Forelimb muscle (tissue), 1 donor: Measurements from ENCODE around the gene B3GALT6. TPM values are rescaled to one million over a fixed set of nuclear protein-coding genes. Genes with fewer than 3 reads are reported as not detected.

ENCODE experiments used
- DNase-seq: peaks from one replicate; pipeline ENCODE4 v3.0.0-alpha.2; 2013; ENCODE audit warnings: low read depth
- polyA plus RNA-seq: library from polyadenylated mRNA; unstranded; fragments of 120-200 nt; gene quantifications from one replicate; pipeline ENCODE4 v1.2.1, GENCODE V29; 2013; ENCODE audit not compliant: insufficient read length

B3GALT6 gene
- polyA plus RNA-seq, 1 donor = 16.3 TPM

DNA sequence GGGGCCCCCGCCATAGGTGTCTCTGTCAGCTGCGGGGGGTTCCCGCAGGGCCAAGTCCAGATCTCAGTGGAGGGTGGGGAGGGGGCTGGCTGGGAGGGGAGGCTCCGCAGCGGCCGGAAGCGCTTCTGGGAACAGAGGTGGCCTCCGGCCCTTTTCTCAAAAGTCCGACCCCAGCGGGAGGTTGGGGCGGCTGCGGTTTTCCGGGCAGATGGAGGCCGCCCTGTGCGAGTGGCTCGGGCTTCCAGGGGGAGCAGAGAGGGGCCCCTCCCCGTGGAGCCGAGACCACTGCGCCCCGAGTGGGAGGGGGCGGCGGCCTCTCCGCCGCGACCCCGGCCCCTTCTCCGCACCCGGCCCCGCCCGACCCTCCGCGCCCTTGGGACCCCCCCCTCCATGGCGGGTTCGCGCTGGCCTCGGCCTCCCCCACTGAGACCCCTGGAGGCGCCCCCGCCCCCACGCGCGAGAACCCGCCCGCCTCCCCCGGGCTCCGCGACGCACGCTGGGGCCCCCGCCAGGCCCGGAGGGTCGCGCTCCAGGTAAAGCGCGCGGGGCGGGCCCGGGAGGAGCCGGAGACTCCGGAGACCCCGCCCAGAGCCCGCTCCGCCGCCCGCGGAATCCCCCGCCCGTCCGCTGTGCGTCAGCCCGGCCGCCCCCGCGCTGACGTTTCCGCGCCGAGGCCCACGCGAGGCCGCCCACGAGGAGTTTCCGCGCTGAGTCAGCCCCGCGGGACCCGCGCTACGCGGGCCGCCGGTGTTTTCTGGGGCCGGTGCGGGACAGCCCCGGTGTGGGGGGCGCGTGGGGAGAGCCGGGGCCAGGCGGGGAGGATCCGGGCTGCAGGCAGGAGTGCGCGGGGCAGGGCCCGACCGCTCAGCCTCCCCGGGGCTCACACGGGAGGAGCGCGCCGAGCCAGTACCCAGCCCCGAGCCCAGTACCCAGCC, 30.9 kb upstream of the B3GALT6 start:
- DNase-seq = no peak

DNA sequence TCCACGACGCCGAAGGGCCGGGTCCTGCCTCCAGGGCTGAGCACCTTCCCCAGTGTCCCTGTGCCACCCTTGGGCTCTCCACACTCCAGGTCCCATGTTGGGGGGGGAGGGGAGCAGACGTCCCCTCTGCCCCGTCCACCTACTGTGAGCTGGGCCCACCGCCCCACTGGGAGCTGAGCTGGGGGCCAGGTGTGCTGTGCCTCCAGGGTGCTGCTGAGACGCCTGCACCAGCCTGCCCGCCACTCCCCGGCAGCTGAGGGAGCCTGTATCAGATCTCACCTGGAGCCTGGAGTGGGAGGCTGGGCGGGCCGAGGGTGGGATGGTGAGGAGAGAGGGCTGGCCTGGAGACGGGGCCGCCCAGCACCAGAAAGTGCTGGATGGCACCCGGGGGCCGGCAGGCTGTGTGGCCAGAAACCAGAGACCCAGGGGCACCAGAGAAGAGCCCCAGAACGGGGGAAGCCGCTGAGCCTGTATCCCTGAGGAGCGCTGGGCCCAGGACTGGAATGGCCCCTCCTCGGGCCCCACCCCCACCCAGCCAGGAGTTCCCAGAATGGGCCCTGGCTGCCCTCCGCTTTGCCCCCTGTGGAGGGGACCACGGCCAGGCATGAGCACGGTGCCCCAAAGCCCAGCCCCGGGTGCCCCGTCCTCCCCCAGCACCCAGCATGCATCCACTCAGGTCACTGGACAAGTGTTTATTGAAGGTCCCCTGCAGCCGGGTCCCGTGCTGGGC, 29.0 kb upstream of the B3GALT6 start:
- no peak for DNase-seq

DNA sequence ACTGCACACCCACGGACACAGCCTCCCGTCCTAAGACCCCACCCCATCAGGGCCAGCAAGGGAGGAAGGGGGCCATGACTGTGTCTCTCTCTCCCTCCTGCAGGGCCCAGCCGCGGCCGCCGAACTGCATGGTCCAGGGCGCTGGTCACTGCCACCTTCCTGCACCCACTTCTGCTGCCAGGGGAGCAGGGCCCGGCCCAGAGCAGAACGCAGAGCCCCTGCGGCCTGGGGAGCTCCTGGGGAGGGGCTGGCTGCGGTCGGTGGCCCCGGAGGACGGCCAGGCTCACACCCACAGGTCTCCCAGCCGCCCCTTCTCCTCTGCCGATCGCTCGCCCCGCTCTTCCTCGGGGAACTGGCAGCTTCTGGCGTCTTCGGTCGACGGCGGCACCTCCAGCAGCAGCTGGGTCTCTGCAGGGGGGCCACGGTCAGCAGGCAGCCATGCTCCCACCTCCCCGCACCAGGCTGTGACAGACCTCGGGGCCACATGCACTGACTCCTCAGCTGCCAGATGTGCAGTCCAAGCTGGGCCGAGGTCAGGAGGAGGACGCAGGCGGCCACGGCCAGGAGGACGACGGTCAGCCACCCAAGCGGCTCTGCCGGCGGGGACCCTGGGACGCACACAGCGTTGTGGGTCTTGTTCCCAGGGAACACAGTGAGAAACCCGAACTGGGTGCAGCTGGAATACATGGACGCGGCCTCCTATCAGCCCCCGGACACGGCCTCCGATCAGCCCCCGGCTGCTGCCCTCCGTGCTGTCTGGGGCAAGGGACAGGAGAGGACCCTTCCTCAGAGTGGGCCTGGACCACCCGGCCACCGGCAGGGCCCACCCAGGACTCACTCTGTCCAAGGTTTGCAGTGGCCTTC, 28.2 kb upstream of the B3GALT6 start:
- DNase-seq = no peak

DNA sequence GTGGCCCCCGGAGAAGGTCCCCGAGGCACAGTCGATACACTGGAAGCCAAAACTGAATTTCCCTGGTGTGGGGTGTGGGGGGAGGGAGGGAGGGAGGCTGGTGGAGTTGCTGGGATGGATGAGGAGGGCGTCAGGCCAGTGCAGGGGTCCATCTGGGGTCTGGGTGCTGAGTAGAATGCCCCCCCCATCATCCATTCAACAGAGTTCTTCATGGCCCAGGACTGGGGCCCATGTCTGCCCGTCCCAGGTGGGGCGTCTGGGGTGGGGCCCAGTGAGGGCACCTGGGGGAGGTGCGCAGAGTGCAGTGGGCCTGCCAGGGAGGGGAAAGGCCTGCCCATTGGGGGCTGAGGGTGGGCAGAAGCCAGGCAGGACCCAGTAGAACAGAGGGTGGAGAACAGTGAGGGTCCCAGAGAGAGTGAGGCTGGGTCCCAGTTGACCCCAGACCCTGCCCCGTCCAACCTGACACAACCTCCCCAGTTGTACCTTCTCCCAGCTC, 27.6 kb upstream of the B3GALT6 start:
- no peak for DNase-seq

DNA sequence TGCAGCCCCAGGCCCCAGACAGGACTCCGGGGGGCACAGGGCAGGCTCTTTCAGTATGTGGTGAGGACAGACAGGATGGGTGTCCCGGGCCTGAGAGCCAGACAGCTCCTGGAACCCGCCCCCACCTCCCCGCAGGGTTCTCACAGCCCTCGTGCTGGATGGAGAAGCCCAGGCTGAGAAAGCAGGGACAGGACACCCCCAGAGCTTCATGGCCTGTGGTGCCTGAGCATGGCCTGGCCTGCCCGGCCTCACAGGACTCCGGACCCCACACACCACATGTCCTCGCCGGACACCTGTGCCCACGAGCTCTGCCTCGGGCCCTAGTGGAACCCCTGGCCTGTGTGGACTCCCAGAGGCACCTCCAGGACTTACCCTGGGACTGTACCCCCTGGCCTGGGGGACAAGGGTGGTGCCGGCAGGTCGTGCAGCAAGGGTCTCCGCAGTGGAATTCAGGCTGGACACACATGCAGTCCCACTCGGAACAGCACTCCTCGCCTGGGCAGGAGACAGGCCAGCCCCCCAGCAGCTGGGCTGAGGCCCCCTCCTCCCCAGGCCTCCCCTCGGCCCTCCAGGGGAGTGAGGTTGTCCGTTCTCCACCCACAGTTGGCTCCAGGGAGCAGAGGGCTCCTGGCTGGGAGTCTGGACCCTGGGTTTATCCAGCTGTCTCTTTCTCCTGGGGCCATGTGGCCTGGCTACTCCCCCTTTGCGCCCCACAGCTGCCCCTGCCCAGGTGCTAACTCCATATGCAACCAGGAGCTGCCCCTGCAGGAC, 26.9 kb upstream of the B3GALT6 start:
- no peak for DNase-seq

DNA sequence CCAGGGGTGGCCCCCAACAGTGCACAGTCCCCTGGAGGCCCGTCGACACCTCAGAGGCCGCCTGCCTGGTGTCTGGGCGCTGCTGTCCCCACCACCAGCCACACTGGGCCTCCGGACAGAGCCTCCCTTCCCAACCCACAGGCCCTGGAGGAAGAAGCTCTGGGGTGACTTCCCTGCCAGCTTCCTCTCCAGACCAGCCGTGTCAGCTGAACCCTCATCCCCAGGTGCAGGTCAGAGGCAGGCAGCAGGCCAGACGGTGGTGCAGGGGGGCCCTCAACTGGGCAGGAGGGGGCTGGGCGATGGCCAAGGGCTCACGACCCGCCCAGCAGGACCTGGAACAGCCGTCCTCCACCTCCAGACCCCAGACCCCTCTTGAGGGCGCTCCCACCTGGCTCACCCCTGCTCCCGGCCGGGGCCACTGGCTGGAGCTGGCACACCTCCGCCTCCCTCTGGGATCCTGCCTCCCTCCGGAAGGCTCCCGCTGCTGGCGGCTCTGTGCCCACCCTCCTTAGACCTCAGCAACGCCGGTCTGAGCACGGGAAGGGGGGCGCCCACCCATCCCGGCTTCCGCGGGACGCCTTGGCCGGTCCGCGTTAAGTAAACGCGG, 26.2 kb upstream of the B3GALT6 start:
- no peak for DNase-seq

DNA sequence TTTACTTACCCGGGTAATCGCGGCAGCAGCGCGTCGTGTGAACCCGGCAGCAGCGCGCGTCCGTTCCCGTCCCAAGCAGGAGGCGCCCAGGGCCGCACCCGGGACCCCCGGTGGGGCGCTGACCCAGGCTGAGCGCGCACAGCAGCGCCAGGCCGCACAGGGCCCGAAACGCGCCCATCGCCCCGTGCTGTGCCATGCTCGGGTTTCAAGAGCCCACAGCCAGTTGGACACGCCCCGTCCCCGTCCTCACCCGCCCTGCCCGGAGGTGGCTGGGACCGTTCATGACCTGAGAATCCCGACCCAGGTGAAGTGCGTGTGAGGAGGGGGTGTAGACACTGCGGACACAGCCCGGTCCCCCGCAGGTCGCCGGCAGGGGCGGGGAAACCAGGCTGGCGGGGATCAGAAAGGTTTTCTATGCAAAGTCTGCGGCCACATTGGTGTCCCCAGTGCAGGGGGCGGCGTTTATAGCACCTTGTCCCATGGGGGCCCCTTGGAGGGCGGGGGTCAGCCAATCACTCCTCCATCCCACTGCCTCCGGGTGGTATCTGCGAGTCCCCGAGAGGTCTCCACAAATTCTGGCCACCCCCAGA, 25.6 kb upstream of the B3GALT6 start, which contains the start of gene TNFRSF18:
TSS of gene TNFRSF18 (minus strand) at position 217 of the 590 bp plus-strand sequence. CDS start at position 196, 21 bp downstream.
- no peak for DNase-seq

DNA sequence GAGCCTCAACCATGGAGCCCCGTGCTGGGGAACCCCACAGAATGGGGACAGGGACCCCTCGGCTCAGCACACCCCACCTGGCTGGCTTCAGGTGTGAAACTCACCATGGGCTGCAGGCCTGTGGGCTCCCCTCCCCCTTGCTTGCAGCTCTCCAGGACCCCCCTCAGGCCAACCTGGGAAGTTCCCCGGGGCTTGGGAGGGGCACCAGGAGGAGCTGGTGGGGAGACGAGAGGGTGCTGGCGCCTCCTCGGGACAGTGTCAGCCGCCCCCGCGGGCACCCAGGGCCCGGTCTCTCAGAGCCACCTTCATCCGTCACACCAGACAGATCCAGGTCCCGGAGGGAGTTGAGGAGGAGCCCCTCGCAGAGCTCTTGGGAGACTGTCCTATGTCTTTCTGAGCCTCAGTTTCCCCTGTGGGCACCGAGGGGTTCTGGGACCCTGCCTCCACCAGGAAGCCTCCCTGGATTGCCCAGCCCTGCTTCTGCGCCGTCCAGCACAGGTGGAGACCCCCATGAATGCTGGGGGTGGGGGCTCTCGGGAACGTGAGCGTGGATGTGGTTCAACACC, 25.0 kb upstream of the B3GALT6 start:
- no peak for DNase-seq

DNA sequence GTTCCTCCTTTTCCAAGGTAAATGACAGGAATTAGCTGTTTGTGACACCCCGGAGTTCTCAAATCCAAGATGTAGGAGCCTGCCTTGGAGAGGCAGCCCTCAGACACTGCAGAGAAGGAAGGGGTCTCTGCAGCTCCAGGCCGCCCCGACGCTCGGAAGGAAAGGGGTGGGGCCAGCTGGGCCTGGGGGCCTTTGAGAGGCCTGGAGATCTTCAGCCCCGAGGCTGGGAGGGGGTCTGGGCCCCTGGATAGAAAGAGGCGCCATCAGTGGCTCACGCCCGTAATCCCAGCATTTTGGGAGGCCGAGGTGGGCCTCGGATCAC, 24.5 kb upstream of the B3GALT6 start:
- DNase-seq = no peak

DNA sequence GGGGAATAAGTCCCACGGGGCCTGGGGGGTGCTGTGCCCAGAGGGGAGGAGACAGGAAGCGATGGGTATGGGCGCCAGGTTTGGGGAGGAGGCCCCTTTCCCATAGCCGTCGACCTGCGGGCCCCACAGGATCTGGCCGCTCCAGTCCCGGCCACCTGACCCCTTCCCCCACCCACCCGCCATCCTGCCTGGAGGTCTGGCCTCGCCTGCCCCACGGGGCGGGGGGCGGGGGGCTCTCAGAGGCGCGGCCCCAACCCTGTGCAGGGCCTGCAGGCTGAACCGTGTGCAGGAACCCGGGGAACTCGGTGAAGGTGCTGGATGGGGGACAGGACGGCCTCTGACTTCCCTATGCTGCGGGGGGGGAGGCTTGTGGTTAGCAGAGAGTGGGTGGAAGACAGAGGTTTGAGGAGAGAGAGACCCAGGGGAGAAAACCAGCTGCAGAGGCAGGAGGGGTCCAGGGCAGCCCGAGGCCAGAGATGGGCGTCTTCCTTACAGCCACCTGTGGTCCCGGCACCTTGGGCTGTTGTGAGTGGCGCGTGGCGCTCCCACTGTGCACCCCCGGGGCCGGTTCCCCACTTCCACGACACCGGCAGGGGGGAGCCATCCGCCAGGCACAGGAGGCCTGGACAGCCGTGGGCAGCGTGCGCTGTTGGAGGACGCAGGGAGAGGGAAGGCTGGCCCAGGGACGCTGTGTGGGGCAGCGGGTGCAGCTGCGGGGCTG, 23.2 kb upstream of the B3GALT6 start:
- no peak for DNase-seq

DNA sequence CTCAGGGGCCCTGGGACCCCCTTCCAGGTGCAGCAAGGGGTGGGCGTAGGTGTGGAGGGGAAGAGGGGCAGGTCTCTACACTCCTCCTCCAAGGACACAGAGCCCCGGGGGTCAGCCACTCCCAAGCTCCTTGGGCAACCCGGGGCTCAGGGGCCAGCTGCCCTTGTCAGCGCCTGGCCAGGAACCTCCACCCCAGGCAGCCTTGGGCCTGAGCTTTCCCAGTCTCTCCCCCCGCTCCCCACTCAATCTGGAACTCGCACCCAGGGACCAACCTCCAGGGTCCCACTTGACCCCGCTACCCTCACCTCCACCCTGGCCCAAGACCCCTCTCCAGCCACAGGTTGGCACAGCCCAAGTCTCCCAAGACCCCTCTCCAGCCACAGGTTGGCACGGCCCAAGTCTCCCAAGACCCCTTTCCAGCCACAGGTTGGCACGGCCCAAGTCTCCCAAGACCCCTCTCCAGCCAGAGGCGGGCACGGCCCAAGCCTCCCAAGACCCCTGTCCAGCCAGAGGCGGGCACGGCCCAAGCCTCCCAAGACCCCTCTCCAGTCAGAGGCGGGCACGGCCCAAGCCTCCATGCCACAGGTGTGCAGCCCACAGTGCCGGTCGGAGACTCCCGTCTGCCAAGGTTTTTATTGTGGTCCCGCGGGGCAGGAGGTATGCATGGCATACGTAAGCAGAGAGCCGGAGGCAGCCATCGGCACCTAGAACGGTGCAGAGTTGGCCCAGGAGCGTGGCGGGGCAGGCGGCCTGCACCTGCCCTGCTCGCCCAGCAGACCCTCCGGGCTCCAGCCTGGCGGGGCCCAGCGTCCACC, 21.1 kb upstream of the B3GALT6 start:
- DNase-seq = no peak

DNA sequence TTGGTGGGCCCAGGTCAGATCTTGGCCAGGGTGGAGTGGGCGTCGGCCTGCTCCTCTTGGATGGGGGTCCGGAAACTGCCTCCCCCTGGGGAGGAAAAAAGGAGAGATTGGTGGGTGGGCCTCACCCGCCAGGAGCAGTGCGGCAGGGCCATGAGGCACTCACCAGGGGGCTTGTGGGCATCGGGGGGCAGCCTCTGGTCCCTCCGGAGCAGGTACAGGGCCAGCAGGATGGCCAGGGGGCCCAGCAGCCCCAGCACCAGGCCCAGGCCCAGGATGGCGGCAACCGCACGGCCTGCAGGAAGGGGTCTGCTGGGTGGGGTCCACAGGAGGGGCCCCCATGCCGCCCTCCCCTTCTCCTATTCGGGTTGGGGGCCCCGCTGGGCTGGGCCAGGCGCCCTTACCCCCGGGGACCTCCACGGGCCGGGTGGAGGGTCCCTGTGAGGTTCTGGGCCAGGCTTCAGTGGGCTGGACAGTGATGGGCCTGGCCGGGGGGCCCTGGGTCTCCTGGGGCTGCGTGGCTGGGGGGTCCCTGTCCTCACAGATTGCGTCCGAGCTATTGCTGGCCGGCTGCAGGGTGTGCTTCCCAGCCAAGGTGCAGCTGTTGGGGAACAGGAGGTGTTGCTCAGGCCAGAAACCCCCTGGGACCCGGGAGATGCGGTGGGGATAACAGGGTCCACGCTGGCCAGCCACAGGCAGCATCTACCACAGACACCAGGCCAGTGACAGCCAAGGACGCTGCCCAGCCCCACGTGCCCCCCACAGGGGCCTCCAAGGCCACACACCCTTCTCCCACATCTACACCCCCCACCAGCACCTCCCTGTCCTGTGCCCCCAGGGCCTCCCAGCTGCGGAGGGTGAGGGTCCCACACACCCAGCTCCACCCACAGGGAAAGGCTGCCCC, 20.2 kb upstream of the B3GALT6 start:
- DNase-seq = no peak

DNA sequence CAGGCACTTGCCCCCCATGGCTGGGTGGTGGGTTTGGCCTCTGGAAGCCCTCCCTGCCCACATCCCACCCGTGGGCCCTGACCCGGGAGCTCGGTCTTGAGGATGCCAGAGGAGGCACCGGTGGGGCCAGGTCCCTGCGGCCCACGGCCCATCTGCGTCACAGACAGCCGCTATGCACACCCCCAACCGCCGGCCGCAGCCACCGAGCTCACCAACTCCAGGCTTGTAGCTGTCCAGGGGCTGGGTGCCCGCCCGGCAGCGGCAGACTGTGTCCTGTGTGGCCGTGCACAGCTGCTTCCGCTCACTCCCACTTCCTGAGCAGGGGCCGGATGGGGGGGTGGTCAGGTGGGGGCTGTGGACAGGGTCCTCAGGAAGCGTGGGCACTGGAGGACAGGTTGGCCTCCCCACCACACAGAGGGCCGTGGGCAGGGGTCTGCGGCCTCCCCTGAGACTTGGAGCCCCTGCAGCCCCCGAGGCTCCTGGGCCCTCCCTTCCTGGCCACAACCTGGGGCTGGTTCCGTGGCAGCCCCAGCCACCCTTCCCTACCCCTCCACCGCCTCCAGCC, 19.2 kb upstream of the B3GALT6 start:
- no peak for DNase-seq

DNA sequence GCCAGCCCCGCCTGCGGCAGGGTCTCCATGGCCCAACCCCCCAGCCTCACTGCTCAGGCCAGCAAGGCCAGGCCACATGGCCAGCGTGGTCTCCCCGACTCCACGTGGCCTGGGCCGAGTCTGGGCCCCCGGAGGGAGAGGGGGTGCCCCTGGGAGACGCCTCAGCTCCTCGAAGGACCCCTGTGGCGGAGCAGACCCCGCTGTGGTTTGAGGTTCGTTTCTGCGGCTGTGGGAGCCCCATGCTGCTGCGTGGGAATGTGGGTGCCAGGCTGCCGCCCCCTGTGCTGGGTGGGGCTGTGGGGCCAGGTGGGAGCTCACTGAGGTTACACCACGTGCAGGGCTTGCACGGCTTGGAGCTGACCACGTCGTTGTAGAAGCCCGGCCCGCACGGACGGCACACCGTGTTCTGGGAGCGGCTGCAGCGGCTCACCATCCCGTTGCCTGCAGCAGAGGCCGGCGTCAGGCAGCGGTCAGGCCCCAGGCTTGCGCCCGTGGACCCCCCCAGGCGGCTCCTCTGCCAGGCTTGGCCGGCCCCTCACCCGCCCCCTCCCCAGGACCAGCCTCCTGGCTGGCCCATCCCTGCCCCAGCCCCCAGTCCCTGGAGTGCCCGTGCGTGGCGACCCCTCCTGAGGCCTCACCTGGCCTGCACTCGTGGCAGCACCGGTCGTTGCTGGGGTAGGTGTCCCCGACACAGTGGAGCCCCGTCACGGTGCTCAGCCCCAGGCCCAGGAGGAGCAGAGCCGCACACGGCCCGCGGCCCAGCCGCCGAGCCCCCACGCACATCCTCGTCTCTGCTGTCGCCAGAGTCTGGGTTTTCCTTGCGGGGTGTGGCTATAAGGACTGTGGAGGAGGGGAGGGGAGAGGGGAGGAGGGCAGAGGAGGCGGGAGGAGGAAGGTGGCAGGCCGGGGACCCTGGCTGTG, 18.4 kb upstream of the B3GALT6 start, which contains the start of gene TNFRSF4:
TSS of gene TNFRSF4 (minus strand) at position 809 of the 921 bp plus-strand sequence. CDS start at position 783, 26 bp downstream.
- no peak for DNase-seq

DNA sequence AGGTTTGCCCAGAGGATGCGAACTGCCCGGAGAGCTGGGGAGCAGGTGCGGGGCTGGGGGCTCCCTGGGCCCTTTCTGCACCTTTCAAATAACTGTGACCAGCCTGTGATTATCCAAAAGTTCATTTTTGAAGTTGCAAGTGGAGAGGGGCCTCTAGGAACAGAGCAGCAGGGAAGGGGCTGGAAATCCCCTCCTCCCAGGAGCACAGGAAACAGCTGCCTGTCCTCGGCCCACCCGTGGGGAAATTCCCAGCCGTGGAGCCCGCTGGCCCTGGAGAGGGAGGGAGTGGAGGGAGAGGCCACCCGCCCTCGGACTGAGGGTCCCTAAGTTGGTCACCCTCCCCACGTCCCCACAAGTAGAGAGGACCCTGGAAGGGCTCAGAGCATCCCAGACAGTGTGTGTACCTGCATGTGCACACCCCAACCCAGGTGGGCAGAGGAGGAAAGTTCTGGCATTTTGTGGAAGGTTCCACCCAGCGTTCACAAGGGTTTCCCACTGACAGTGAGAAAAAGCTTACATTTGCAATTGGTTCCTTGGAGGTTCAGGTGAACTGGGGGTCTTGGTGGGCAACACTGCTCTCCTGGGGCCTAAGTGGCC, 16.9 kb upstream of the B3GALT6 start:
- no peak for DNase-seq
